HG03469 (cell line): ENCODE data around the gene ANKRD12.

Experiments used
- ATAC-seq: cut with Tn5 transposase; IDR thresholded peaks from one replicate; pipeline ENCODE4 v1.9.1; 2021; ENCODE audit warnings: mild to moderate bottlenecking, moderate library complexity, moderate number of reproducible peaks; ENCODE audit not compliant: unreplicated experiment

Gene ANKRD12

GRCh38 chr18:9178557-9178956, 42.0 kb downstream of the ANKRD12 start:
- no peak for ATAC-seq

GRCh38 chr18:9181275-9181674, 44.7 kb downstream of the ANKRD12 start:
- no peak for ATAC-seq

- ATAC-seq: no peak
Measured at GRCh38 chr18:9182852-9183399, 46.3 kb downstream of the ANKRD12 start.

GRCh38 chr18:9184998-9185613, 48.5 kb downstream of the ANKRD12 start:
- no peak for ATAC-seq

- ATAC-seq: no peak
Measured at GRCh38 chr18:9188359-9189231, 52.0 kb downstream of the ANKRD12 start.

GRCh38 chr18:9189491-9189890, 52.9 kb downstream of the ANKRD12 start:
- no peak for ATAC-seq

- no peak for ATAC-seq
Measured at GRCh38 chr18:9191658-9192256, 55.2 kb downstream of the ANKRD12 start.

GRCh38 chr18:9193031-9193430, 56.5 kb downstream of the ANKRD12 start:
- no peak for ATAC-seq

- no peak for ATAC-seq
Measured at GRCh38 chr18:9196568-9196967, 60.0 kb downstream of the ANKRD12 start.

GRCh38 chr18:9199681-9200080, 63.1 kb downstream of the ANKRD12 start:
- no peak for ATAC-seq

- no peak for ATAC-seq
Measured at GRCh38 chr18:9201224-9201623, 64.6 kb downstream of the ANKRD12 start.

- ATAC-seq: no peak
Measured at GRCh38 chr18:9204659-9205058, 68.1 kb downstream of the ANKRD12 start.

- no peak for ATAC-seq
Measured at GRCh38 chr18:9206421-9206820, 69.8 kb downstream of the ANKRD12 start.

- no peak for ATAC-seq
Measured at GRCh38 chr18:9209279-9209678, 72.7 kb downstream of the ANKRD12 start.

GRCh38 chr18:9210966-9211365, 74.4 kb downstream of the ANKRD12 start:
- ATAC-seq: peak; percentile 44

- ATAC-seq: no peak
Measured at GRCh38 chr18:9211955-9212354, 75.4 kb downstream of the ANKRD12 start.

- no peak for ATAC-seq
Measured at GRCh38 chr18:9215221-9215933, 78.8 kb downstream of the ANKRD12 start.

- no peak for ATAC-seq
Measured at GRCh38 chr18:9216459-9216858, 79.9 kb downstream of the ANKRD12 start.

- no peak for ATAC-seq
Measured at GRCh38 chr18:9217743-9218451, 81.3 kb downstream of the ANKRD12 start.

GRCh38 chr18:9221040-9221439, 84.5 kb downstream of the ANKRD12 start:
- no peak for ATAC-seq
